GM19463 (cell line): ENCODE results near the gene UNC80.
"Not testable (repeated sequence)": the region's sequence is repeated elsewhere in the genome, so short reads cannot be mapped to it uniquely, and the experiment has no call there.

Experiments used
- ATAC-seq: cut with Tn5 transposase; IDR thresholded peaks from one replicate; pipeline ENCODE4 v1.9.1; 2021; ENCODE audit warnings: mild to moderate bottlenecking, moderate library complexity; ENCODE audit not compliant: unreplicated experiment

The UNC80 gene

GRCh38 chr2:209771474-209772289 lies at the start of gene UNC80:
Gene UNC80 (plus strand): TSS chr2:209771832. CDS start chr2:209772073, 241 bp downstream.
- ATAC-seq: peak; percentile 71

- ATAC-seq: no peak
Observed at GRCh38 chr2:209726311-209726710, 45.3 kb upstream of the UNC80 start.

GRCh38 chr2:209727077-209727476 lies 44.6 kb upstream of the UNC80 start:
- no peak for ATAC-seq

- no peak for ATAC-seq
Observed at GRCh38 chr2:209734805-209735204, 36.8 kb upstream of the UNC80 start.

GRCh38 chr2:209741953-209742352 lies 29.7 kb upstream of the UNC80 start:
- no peak for ATAC-seq

- ATAC-seq: no peak
Observed at GRCh38 chr2:209753020-209753419, 18.6 kb upstream of the UNC80 start.

- no peak for ATAC-seq
Observed at GRCh38 chr2:209757163-209757562, 14.5 kb upstream of the UNC80 start.

- no peak for ATAC-seq
Observed at GRCh38 chr2:209761566-209761965, 10.1 kb upstream of the UNC80 start.

GRCh38 chr2:209762563-209762962 lies 9.1 kb upstream of the UNC80 start:
- no peak for ATAC-seq

GRCh38 chr2:209763106-209763505 lies 8.5 kb upstream of the UNC80 start:
- ATAC-seq: no peak

GRCh38 chr2:209766613-209767012 lies 5.0 kb upstream of the UNC80 start:
- ATAC-seq: no peak

GRCh38 chr2:209767316-209767715 lies 4.3 kb upstream of the UNC80 start:
- no peak for ATAC-seq

- ATAC-seq: no peak
Observed at GRCh38 chr2:209768557-209768956, 3.1 kb upstream of the UNC80 start.

- no peak for ATAC-seq
Observed at GRCh38 chr2:209772290-209772685, 656 bp downstream of the UNC80 start.

- ATAC-seq: no peak
Observed at GRCh38 chr2:209773377-209773776, 1.7 kb downstream of the UNC80 start.

- ATAC-seq: no peak
Observed at GRCh38 chr2:209787416-209787815, 15.8 kb downstream of the UNC80 start.

- no peak for ATAC-seq
Observed at GRCh38 chr2:209788925-209789324, 17.3 kb downstream of the UNC80 start.

- peak; percentile 67 for ATAC-seq
Observed at GRCh38 chr2:209790066-209790728, 18.6 kb downstream of the UNC80 start.

- no peak for ATAC-seq
Observed at GRCh38 chr2:209791151-209791550, 19.5 kb downstream of the UNC80 start.

GRCh38 chr2:209795425-209795824 lies 23.8 kb downstream of the UNC80 start:
- not testable (repeated sequence) for ATAC-seq

GRCh38 chr2:209805351-209805750 lies 33.7 kb downstream of the UNC80 start:
- no peak for ATAC-seq

- ATAC-seq: no peak
Observed at GRCh38 chr2:209806318-209806717, 34.7 kb downstream of the UNC80 start.
